Coronary artery (tissue), 2 donors: Measurements from ENCODE around the gene ARHGAP4.

Experiments
- DNase-seq: peaks from one replicate; pipeline ENCODE4 v3.0.0-alpha.2; 2017; ENCODE audit warnings: low spot score
- H3K27ac ChIP-seq, 2 donors: fragments of 200-600 bp; sonication (generic); one replicate each; pipeline ENCODE4 v1.5.1; 2016 to 2019
- H3K4me3 ChIP-seq: fragments of 200-600 bp; sonication (generic); 2 replicates; pipeline ENCODE4 v1.5.1; 2016; ENCODE audit warnings: mild to moderate bottlenecking, moderate library complexity
- TF ChIP-seq, protein P1 (sequence below): fragments of 200-600 bp; sonication (generic); IDR thresholded peaks from one replicate; pipeline ENCODE4 v1.5.1; 2019; ENCODE audit warnings: antibody characterized with exemption

Gene ARHGAP4

GRCh38 chrX:153889123-153889522, 36.9 kb downstream of the ARHGAP4 start:
- H3K27ac ChIP-seq, result no peak overlapping the region
- no peak for DNase-seq
- no peak overlapping the region for H3K4me3 ChIP-seq
- TF ChIP-seq, protein P1, sequence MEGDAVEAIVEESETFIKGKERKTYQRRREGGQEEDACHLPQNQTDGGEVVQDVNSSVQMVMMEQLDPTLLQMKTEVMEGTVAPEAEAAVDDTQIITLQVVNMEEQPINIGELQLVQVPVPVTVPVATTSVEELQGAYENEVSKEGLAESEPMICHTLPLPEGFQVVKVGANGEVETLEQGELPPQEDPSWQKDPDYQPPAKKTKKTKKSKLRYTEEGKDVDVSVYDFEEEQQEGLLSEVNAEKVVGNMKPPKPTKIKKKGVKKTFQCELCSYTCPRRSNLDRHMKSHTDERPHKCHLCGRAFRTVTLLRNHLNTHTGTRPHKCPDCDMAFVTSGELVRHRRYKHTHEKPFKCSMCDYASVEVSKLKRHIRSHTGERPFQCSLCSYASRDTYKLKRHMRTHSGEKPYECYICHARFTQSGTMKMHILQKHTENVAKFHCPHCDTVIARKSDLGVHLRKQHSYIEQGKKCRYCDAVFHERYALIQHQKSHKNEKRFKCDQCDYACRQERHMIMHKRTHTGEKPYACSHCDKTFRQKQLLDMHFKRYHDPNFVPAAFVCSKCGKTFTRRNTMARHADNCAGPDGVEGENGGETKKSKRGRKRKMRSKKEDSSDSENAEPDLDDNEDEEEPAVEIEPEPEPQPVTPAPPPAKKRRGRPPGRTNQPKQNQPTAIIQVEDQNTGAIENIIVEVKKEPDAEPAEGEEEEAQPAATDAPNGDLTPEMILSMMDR, result no peak

GRCh38 chrX:153888344-153888743, 37.7 kb downstream of the ARHGAP4 start:
- TF ChIP-seq, protein P1, result no peak
- no peak overlapping the region for H3K4me3 ChIP-seq
- H3K27ac ChIP-seq, result no peak overlapping the region
- no peak for DNase-seq

GRCh38 chrX:153887385-153887784, 38.7 kb downstream of the ARHGAP4 start:
- TF ChIP-seq, protein P1, result no peak
- Histone ChIP-seq H3K4me3 (no peak overlapping the region), H3K27ac (no peak overlapping the region)
- no peak for DNase-seq

- DNase-seq, result no peak
- TF ChIP-seq, protein P1, result no peak
- no peak overlapping the region for H3K4me3 ChIP-seq
- peak overlapping the region in 1 of 2 donors; percentile 31 for H3K27ac ChIP-seq
Observed at GRCh38 chrX:153886915-153887314, 39.1 kb downstream of the ARHGAP4 start.

DNA sequence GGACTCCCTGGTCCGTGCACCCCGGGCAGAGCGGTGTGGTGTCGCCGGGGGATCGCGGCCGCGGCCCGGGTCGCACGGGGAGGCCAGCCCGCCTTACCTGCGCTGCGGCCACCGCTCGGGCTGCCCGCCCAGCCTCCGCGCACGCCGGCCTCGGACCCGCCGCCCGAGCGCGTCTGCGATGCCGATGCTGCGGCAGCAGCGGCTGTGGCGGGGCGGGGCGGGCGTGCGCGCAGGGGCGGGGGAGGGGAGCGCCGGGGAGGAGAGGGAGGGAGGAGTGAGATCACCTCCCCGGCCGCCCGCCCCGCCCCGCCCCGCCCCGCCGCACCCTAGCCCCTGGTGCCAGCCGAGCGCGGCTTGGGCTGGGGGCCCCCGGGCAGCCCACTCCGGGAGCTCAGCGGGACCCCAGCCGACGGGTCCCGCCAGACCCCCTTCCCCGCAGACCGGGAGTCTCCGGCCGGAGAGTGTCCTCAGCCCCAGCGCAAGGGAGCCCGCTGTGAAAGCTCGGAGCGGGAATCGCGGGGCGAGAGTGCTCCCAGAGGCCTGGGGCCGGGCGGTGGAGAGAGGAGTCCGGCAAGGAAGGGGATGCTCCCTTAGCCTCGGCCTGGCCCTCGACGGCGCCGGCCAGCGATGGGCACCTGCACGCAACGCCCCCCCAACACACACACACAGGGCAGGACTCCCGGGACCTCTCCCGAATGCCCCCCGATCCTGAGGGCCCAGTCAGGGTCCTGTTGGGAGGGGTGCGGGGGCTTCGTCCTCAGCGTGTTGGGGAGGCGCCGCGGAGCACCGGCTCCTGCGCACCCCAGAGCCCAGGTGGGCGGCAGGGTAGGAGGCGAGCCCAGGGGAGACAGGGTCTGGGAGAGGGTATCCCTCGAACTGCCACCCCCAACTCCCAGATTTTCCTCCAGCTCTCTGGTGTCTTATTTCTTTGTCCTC, 39.8 kb downstream of the ARHGAP4 start, which contains the start of gene L1CAM:
Gene L1CAM, minus strand, starts transcription at position 206 of the 936 bp plus-strand sequence. CDS start 10,337 bp downstream, outside the sequence.
- TF ChIP-seq, protein P1, result no peak
- peak within 1 kb of the TSS in 1 of 2 donors; percentile 31 for H3K27ac ChIP-seq
- no peak for DNase-seq
- H3K4me3 ChIP-seq, result peak within 1 kb of the TSS; percentile 60

DNA sequence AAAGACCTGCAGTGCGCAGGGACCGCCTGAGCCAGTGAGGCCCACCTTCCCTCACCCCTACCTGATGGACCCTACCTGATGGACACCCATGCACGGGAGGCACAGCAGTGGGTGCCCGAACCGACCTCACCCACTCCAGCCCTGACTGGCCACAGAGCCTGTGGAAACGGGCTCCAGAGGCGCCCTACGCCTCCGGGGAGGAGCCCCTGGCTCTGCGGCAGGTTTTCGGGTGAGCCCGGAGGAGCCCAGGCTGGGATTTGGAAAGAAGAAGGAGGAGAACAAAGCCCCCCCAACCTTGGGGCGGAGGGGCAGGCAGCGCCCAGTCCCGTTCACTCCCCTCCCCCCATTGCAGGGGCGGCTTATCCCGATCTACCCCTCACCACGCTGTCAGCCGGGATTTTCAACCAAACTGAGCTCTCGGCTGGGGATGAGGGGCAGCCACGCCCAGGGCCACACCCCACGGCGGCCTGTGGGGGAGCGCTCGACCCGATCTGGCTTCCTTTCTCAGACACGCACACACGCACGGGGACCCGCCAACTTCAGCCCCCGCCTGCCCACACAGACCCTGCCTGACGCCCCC, 40.8 kb downstream of the ARHGAP4 start:
- H3K27ac ChIP-seq, result peak overlapping the region in 1 of 2 donors; percentile 6
- TF ChIP-seq, protein P1, result no peak
- peak overlapping the region; percentile 60 for H3K4me3 ChIP-seq
- DNase-seq, result no peak
